ENCODE results near the gene KCNE3. TPM values are rescaled to one million over a fixed set of nuclear protein-coding genes. Genes with fewer than 3 reads are reported as not detected.

Gene KCNE3
- total and polyA plus RNA-seq, 9 of the 15 experiments (the other 6 are each of a cell fraction or from before 2014, with no cell fraction given): 1.6 to 8.7 (median 6.2) TPM

GRCh38 chr11:74478877-74479731, 11.8 kb upstream of the KCNE3 start (continued):
- peak; percentile 56; the same call in 1 of the 2 replicates for TF ChIP-seq MGA (IDR thresholded peaks at IDR 0.05)
- TF ChIP-seq ZNF274 (IDR thresholded peaks at IDR 0.05; ENCODE audit: borderline replicate concordance, low read depth, low read length): no peak
- TF ChIP-seq SNIP1 (IDR thresholded peaks at IDR 0.05; ENCODE audit: low read depth): no peak
- TF ChIP-seq DEAF1 (CRISPR knock-in tag; IDR thresholded peaks at IDR 0.05): no peak
